HG03103 (cell line): ENCODE measurements around the gene CLMP.
"Not testable (repeated sequence)": the region's sequence is repeated elsewhere in the genome, so short reads cannot be mapped to it uniquely, and the experiment has no call there.

Source experiments
- ATAC-seq: cut with Tn5 transposase; IDR thresholded peaks from one replicate; pipeline ENCODE4 v1.9.1; 2021; ENCODE audit warnings: low read depth; ENCODE audit not compliant: unreplicated experiment

Gene CLMP

GRCh38 chr11:123060277-123061000 is 134.6 kb downstream of the CLMP start:
- ATAC-seq = no peak

GRCh38 chr11:123059041-123059920 is 135.8 kb downstream of the CLMP start:
- ATAC-seq = not testable (repeated sequence)

GRCh38 chr11:123057661-123058305 is 137.3 kb downstream of the CLMP start:
- ATAC-seq = no peak

- ATAC-seq = no peak
These were observed 138.1 kb downstream of the CLMP start for GRCh38 chr11:123056835-123057491.

GRCh38 chr11:123055191-123055901 is 139.7 kb downstream of the CLMP start:
- no peak for ATAC-seq

- no peak for ATAC-seq
These were observed 140.6 kb downstream of the CLMP start for GRCh38 chr11:123054301-123055065.

- no peak for ATAC-seq
These were observed 141.9 kb downstream of the CLMP start for GRCh38 chr11:123052901-123053721.

GRCh38 chr11:123051634-123052033 is 143.4 kb downstream of the CLMP start:
- ATAC-seq = no peak

GRCh38 chr11:123051146-123051545 is 143.9 kb downstream of the CLMP start:
- ATAC-seq = no peak

GRCh38 chr11:123047947-123048293 is 147.1 kb downstream of the CLMP start:
- no peak for ATAC-seq

GRCh38 chr11:123047266-123047946 is 147.6 kb downstream of the CLMP start:
- no peak for ATAC-seq

- ATAC-seq = no peak
These were observed 148.4 kb downstream of the CLMP start for GRCh38 chr11:123046473-123047259.

- no peak for ATAC-seq
These were observed 149.9 kb downstream of the CLMP start for GRCh38 chr11:123045101-123045500.

- ATAC-seq = no peak
These were observed 153.9 kb downstream of the CLMP start for GRCh38 chr11:123041185-123041584.

GRCh38 chr11:123040111-123040432 is 155.0 kb downstream of the CLMP start:
- no peak for ATAC-seq

GRCh38 chr11:123035831-123036230 is 159.2 kb downstream of the CLMP start:
- no peak for ATAC-seq

- ATAC-seq = no peak
These were observed 160.5 kb downstream of the CLMP start for GRCh38 chr11:123034597-123034996.
